HG03520 (cell line): ENCODE measurements around the gene PRDM16.

ENCODE experiments used
- ATAC-seq: cut with Tn5 transposase; IDR thresholded peaks from one replicate; pipeline ENCODE4 v1.9.1; 2021; ENCODE audit warnings: mild to moderate bottlenecking, moderate library complexity; ENCODE audit not compliant: unreplicated experiment

Gene PRDM16

DNA sequence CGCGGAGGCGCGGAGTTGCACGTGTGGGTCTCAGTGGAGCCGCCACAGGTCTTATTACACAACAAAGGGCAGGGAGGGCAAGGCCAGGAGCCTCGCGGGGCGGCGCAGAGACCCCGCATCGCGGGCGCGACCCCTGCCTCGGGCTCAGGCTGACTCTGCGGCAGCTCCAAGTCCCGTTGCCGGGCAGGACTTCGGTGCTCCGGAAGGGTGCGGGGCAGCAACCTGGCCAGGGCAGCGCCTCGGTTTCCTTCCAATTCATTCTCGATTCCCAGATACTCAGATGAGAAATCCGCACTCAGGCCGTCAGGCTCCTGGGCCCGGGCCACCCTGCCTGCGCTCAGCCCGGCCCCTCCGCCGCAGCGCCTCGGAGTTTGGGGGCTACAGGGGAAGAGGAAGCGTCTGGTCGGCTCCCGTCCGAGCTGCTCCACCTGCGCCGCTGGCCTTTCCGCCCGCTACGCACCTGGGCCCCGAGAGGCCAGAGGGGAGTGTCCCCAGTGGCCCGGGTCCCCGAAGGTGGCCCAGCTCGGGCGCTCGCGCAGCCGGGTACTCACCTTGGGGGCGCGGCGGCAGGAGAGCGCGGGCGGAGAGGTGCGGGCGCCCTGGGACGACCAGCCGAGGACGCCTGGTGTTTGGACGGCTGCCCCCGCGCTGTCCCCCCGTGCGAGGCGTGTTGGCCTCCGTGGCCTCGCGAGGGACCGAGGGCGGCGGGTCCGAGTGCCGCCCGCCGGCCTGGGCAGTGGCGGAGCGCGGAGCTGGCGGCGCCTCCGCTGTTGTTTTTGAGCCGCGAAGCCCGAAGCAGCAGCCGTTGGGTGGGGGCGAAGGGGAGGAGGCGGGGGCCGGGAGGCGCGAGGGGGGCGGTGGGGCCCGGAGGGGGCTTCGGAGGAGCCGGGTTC lies 1.1 kb upstream of the PRDM16 start:
- ATAC-seq = no peak

DNA sequence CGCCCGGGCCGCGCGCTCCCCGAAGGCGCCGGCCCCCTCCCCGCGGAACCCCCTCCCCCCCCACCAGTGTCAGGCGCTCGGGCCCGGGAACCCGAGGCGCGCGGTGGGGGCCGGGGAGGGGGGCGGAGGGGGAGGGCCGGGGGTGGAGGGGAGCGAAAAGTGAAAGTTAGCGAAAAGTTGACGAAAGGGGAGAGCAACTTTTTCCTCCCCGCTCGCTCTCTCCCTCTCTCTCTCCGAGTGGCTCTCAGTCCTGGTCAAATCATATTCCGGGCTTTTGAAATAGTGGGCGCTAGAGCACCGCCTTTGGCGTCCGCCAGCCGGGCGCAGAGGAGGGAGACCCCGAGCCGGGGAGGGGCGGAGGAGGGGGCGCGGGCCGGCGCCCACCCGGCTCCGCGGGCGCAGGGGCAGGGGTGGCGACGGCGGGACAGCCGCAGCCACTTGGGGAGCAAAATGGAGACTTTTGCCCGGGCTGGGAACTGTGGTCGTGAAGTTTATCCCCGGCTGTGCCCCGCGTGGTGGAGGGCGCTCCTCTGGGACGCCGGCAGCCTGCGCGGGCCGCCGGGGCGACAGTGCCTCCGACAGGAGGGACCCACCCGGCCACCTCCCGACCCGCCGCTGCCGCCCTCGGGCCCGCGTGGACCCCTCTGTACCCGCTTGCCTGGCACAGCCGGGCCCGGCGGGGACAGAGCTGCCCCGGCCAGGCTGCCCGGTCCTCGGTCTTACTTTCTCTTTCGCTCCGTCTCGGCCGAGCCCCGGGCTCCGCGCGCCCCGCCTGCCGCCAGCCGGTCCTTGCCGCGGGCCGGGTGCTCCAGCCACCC lies 697 bp downstream of the PRDM16 start:
- ATAC-seq = no peak

DNA sequence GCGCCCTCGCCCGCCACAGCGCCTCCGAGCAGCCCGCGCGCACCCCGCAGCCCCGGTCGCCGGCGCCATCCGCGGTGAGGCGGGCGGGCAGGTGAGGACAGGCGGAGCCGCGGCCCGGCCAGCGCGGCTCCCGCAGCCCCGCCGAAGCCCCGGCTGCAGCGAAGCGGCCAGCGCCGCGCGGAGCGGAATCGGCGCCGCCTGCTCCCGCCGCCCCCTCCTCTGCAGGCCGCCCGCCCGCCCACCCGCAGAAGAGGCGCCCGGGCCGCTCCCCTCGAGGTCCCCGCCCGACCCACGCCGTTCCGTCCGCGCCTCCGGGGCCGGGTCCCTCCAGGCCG lies 1.3 kb downstream of the PRDM16 start:
- ATAC-seq = no peak

DNA sequence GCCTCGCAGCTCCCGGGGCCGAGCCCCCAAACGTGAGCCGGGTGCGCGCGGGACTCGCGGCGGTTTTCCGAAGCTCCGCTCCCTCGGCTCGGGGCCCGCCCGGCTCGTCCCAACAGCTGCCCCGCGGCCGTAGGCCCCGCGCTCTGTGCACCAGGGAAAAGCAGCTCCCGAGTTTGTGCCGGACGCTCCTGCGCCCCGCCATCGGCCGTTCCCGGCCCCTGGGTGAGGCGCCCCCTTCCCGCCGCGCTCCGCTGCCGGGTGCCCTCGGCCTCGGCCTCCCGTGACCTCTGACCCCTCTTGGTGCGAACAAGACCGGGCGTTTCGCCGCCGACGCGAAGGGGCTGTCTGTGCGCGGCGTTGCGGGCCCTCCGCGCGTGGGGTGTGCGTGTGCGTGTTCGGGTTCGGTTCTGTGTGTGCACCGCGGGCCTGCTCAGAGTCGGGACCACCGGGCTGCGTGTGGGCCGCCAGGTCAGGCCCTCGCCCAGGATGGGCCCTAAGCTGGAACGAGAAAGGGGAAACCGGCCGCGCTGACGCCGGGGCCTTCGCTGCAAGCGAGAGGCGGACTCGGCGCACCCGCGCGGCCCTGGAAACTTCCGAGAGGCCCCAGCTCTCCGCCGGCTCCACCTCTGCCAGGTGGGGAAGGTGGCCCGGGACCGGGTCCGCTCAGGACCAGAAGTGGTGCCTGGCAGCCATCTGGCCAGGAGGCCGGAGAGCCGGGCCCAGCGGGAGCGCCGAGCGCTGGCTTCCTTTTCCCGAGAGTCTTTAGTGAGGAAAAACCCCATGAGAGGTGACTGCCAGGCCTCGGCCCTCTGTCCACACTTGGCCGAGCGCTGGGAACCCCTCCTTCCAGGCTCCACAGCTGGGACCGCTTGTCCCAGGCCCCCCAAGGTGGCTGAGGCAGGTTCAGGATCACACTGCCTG lies 1.9 kb downstream of the PRDM16 start:
- no peak for ATAC-seq

DNA sequence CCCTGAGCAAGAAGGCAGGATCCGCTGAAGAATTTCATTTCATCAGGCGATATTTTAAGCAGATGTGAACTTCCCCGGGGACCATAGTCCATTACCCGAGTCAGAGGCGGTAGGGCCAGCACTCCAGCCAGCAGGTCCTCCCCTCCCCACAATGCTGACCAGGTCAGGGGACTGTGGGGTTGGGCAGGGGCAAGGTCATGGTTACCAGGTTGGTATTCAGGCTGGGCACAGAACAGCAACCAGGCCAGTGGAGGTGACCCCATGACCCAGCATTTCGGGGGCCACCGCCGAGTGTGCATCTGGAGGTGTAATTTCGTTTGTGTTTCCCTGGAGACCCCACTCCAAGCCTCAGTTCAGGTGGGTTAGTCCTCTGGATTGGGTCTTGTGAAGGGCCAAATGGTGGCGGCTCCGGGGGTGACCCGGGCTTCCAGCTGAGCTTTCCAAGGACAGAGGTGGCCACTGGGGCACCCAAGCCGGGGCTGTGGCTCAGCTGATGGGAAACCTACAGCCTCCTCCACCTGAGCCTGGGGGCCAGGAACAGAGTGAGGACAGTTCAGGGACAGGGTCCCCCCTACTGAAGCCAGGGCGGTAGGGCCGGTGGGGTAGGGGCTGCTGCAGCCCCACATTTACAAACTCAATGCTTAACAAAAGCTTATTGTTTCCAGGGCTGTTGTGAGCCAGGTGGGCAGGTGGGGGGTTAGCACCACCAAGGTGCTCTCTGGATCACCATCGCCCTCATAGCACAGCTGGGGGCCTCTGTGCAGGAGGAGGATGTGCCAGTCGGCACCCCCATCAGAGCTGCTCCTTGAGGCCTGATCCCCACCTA lies 2.8 kb downstream of the PRDM16 start:
- no peak for ATAC-seq

DNA sequence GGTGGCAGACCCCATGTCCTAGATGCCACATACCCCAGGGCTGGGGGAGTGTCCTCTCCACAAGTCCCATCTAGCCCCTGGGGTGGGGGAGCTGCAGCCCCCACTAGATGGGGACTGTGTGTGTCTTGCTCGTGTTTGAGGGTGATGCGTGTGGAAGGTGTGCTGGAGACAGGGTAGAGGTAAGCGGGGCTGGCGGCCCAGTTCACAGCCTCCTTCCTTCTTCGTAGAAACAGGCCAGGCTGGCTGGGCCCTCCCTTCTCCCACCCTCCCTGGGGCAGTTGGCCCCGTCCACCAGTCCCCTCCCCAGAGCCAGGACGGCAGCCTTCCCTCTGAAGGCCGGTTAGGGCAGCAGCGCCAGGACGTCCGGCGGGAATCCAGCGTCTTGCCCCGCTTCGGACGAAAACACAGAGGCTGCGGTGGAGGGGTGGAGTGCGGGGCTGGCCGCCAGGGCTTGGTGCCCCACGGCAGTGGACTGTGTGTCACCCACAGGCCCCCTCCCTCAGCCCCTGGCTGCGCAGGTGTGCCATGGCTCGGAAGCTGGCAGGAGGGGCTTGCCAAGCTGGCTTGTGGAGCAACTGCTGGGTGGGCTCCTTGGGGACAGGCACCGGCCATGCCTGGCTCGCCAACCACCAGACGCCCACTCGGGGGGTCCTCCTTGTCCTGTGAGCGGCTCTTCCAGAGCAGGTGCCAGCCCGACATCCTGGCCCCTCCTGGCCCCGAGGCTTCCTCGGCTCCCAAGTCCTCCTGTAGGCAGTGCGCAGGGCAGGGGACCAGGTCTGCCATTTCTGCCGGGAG lies 3.6 kb downstream of the PRDM16 start:
- ATAC-seq = no peak

DNA sequence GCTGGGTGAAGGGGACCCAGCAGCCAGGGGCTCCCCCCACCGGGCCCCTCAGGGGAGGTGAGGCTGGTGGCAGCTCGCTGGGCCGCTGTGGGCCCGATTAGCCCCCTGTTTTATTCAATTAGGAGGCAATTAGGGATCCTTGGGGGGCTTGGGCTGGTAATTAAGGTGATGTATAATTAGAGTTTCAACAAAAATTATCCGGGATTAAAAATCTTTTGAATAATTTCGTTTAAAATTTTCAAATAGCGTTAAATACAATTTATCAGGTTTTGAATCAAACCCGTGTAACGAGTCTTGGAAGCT lies 4.1 kb downstream of the PRDM16 start:
- ATAC-seq = no peak

DNA sequence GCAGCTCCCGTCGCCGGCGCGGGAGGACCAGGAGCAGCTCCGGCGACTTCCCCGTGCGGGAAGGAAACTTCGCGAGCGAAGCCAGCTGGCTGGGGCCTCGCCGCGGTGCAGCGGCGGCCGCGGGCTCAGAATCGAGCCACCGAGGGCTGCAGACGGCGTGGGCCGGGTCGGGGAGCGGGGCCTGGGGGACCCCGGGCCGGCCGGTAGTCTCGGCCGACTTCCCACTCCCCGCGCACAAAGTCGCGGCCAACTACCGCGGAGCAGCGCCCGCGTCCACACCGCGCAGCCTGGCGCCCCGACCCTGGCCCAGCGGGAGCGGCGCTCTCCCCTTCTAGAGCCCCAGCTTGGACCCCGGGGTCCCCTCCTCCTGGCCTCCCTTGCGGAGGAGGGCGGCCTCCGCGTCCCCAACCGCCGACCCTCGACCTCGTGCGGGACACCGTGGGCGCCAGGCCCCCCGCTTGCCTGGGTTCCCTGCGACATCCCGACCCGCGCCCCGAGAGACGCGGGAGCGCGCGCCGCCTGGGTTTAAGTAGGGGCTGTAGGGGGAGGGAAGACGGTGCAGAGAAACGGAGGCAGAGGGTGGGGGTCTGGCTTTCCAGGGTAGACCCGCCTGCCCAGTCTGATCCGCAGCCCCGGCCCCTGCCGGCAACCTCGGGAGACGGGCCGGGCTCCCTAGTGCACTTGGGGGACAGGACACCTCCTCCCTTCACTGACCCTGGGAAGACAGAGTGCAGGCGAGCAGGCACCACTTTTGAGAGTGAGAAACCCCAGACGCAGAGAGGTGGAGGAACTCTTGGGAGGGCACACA lies 4.7 kb downstream of the PRDM16 start:
- ATAC-seq = no peak

DNA sequence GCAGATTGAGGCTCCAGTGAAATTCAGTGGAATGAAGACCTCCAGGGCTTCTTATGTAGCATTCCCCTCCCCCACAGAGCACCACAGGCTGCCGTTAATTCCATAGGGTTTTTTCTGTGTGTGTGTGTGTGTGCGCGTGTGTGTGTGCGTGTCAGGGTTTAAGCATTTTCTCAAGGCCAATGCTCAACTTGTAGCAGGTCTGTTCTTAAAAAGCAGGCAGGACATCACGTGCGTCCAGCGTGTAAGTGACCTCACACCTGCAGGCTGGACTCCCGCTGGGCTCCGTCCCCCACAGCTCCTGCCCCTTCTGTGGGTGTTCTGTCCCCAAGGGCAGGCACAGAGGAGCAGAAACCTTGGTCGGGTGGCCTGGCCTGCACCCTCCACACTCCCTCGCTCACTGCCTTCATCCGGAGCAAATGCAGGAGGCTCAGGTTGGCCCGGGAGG lies 5.3 kb downstream of the PRDM16 start:
- no peak for ATAC-seq

DNA sequence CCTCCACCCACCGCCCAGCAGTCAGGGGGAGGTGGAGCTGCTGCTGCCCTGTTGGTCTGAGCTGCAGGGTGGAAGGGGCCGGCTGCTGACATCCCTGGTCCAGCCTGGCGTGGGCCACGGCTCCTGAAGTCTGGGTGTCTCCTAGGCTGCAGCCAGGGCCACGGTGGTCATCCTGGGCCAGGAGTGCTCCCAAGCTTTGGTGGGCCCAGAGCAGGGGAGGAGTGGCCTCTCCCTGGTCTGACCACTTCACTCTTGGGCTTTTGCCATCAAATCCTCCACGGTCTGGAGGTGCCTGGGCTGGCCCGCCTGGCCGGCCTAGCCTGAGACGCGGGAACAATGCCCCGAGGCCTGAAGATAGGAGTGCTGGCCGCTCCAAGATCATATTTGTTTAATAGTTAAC lies 5.8 kb downstream of the PRDM16 start:
- ATAC-seq = no peak

DNA sequence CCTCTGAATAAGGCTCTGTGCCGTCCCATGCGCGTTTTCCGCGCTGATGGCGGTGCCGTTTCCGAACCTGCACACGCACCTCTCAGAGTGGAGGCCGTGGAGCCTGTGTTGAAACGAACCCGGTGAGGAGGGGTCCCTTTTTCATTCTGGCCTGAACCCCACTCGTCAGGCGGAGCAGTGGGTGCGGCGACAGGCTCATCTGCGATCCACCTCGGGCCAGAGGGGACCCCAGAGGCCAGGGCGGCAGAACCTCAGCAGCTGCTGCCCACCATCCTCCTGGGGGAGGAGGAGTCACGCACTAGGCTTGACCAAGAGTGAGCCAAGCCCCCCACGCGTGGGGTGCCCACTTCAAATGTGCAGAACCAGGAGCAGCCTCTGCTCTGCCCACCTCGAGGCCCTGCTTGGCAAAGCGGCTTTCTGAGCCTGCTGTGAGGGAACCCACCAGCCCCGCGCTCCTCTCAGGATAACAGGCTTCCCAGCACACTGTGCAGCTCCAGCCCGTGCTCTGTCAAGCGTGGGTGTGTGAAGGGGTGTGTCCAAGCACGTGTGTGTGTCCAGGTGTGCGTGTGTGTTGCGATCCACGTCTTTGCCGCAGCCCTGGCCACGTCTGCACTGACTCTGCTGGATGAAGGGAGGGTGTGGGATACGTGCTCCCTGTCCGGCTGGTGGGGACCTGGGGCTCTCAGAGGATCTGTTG lies 6.8 kb downstream of the PRDM16 start:
- ATAC-seq = no peak

DNA sequence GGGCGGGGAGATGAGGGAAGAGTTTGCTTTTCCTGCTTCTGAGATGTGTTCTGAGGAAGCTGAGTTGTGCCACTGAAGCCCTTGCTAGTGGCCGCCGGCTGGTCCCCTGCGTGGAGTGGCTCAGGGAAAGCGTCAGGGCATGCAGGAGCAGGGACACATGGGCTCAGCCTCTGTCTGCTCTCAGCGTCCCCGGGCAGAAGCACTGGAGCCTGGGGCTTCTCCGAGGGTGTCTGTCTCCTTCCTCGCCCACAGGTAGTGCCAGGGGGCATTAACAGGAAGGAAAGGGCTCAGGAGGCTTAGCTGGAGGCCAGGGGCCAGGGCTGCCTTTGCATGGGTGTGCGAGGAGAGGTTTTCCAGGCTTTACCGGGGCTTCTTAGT lies 7.3 kb downstream of the PRDM16 start:
- ATAC-seq = no peak

DNA sequence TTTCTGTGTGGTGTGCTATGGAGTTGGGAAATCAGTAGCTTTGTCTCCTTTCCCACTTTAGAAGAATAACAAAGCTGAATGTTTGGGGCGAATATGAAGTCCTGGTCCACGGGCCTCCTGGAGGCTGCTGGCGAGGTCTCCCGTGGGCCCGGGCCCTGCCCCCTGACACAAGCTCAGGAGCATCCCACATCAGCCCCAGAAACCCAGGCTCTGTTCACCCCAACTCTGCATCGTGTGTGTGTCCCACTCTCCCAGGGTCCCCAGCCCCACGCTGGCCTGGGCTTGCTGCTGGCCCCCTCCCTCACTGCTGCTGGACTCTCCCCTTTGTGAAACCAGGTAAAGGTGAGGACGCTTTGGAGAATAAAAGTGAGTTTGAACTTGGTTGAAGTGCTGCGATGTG lies 8.1 kb downstream of the PRDM16 start:
- no peak for ATAC-seq

DNA sequence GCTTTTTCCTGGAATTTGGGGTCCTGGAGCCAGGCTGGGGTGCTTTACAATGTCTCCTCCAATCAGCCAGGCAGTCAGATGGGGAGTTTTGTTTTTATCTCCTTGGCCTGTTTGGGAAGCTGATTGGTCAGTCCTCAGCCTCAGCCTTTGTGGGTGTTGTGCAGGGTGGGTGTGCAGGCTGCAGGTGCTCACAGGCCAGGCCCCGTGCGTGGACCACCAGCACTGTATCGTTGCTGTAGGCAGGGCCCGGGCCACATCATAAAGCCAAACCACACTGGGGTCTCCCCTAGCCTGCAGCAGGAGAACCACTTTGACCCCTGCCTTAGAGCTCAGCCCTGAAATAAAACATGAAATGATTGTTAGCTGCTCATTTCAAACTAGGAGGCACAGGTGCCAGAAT lies 8.6 kb downstream of the PRDM16 start:
- no peak for ATAC-seq

DNA sequence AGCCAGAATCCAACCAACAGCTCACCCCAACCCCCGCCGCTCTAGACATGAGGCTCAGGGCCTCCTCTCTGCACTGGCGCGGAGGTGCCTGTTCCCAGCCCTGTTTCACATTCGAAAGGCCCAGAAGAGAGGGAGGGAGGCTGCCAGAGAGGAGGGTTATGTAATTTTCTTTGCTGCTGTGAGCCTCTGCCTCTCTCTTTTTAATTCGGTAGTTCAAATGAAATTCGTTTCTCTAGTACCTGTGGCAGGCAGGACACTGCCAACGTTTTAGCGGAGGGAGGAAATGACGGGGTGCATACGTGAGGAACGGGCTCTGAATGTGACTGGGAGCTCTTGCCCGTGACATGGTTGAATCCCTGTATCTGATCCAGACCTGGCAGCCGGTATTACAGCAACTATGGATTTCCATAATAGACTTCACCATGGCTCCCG lies 9.4 kb downstream of the PRDM16 start:
- ATAC-seq = no peak

DNA sequence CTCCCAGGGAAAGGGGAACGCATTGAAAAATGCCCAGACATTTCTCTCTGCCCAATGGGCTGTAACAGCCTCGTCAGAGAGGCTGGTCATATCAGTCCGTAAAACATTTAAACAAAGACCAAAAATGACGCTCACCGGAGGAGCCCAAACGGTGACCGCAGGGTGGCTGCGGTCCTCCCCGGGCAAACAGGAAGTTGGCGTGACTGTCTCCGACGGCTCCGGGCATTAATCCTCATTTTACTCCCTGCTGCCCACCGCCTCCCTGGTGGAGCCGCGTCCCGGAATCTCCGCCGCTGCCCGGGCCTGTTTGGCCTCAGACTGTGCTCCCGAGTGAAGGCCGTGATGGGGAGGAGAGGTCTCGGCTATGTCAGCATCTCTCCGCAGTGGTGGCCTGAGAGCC lies 9.9 kb downstream of the PRDM16 start:
- no peak for ATAC-seq

DNA sequence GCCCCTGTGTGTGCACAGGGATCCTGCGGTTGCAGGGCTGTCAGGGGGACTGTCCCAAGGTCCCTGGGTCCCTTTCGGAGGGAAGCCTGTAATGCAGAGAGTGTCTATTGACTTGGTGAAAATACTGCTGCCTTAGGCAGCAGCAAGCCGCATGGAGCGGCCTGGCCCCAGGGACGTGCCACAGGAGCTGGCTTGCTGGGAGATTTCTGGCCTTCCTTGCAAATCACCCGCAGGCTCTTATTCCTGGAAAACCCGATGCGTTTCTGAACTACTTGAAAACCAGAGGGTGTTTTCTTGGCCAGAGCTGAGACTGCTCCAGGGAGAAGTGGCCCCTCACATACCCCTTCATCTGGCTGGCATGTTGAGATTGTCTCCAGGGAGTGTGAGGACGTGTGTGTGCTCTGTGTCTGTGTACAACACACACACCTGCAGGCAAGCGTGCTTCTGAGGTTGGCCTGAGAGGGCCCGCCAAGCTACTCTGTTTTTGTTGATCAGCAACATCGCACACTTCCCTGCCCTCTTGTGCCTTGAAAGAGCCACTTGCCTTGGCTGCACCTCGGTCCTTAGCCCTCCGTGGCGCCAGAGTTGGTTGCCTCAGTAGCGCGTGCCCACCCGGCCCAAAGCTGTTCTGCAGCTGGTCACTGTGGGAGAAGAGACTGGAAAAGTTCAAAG lies 10.5 kb downstream of the PRDM16 start:
- ATAC-seq = no peak
